Peyer's patch (tissue), 4 donors: Measurements from ENCODE around the gene SCAF1.

ENCODE experiments used
- CTCF ChIP-seq, 6 experiments: fragments of 450-650 bp in 4 of 6; fragments of 200-600 bp in 2 of 6; sonication (generic) in 1 of 6; IDR thresholded peaks; one replicate each; pipeline ENCODE4 v1.5.1; 2017 to 2019; ENCODE audit warnings: antibody characterized with exemption in 6 of 6, mild to moderate bottlenecking in 3 of 6, moderate library complexity in 1 of 6
- POLR2A ChIP-seq, 2 donors: fragments of 450-650 bp; IDR thresholded peaks; one replicate each; pipeline ENCODE4 v1.5.1; 2017; ENCODE audit warnings: antibody characterized with exemption in 2 of 2, mild to moderate bottlenecking in 2 of 2, moderate library complexity in 2 of 2

GRCh38 chr19:49601482-49602038 lies 40.4 kb upstream of the SCAF1 start:
- TF ChIP-seq CTCF (IDR thresholded peaks at IDR 0.05): no peak
- TF ChIP-seq POLR2A (IDR thresholded peaks at IDR 0.05): no peak
